Gastrocnemius medialis (tissue), 4 donors: ENCODE measurements around the gene VAC14. TPM values are rescaled to one million over a fixed set of nuclear protein-coding genes. Genes with fewer than 3 reads are reported as not detected.
"Not testable (repeated sequence)": the region's sequence is repeated elsewhere in the genome, so short reads cannot be mapped to it uniquely, and the experiment has no call there.

ENCODE experiments used
- ATAC-seq, 2 donors: fragments of 150-250 bp; one replicate each; pipeline ENCODE4 v1.9.1; 2016
- DNase-seq, 2 donors: peaks; one replicate each; pipeline ENCODE4 v3.0.0-alpha.2; 2019
- H3K27ac ChIP-seq, 4 donors: fragments of 200-600 bp; sonication (generic); 1 replicate in 1 of 4; 2 replicates in 3 of 4; pipeline ENCODE4 v1.5.1; 2016 to 2018; ENCODE audit warnings: mild to moderate bottlenecking in 2 of 4, moderate library complexity in 1 of 4
- H3K27me3 ChIP-seq, 3 donors: fragments of 200-600 bp; sonication (generic) in 2 of 3; 1 replicate in 1 of 3; 2 replicates in 2 of 3; pipeline versions ENCODE4 v1.5.1 to v1.6.0; 2016 to 2019; ENCODE audit warnings: mild to moderate bottlenecking in 1 of 3, moderate library complexity in 1 of 3
- H3K36me3 ChIP-seq, 2 donors: fragments of 200-600 bp; sonication (generic) in 1 of 2; one replicate each; pipeline ENCODE4 v1.5.1; 2017 to 2018
- H3K4me1 ChIP-seq, 2 donors: fragments of 200-600 bp; sonication (generic) in 1 of 2; one replicate each; pipeline ENCODE4 v1.5.1; 2016 to 2017; ENCODE audit warnings: mild to moderate bottlenecking in 2 of 2
- H3K4me3 ChIP-seq, 4 donors: fragments of 200-600 bp; sonication (generic) in 3 of 4; 1 replicate in 1 of 4; 2 replicates in 3 of 4; pipeline ENCODE4 v1.5.1; 2016 to 2019; ENCODE audit warnings: mild to moderate bottlenecking in 2 of 4
- H3K9me3 ChIP-seq, 3 donors: fragments of 200-600 bp; sonication (generic) in 2 of 3; 1 replicate in 1 of 3; 2 replicates in 2 of 3; pipeline ENCODE4 v1.5.1; 2016 to 2019
- CTCF ChIP-seq, 5 experiments: fragments of 450-650 bp in 3 of 5; fragments of 200-600 bp in 2 of 5; sonication (generic) in 2 of 5; IDR thresholded peaks in 4 of 5; conservative IDR thresholded peaks in 1 of 5; 1 replicate in 4 of 5; 2 replicates in 1 of 5; pipeline ENCODE4 v1.5.1; 2016 to 2019; ENCODE audit warnings: antibody characterized with exemption in 5 of 5, mild to moderate bottlenecking in 3 of 5, moderate library complexity in 3 of 5
- POLR2A ChIP-seq, 2 donors: fragments of 450-650 bp; IDR thresholded peaks; one replicate each; pipeline ENCODE4 v1.6.1; 2017; ENCODE audit warnings: antibody characterized with exemption in 2 of 2, mild to moderate bottlenecking in 2 of 2, moderate library complexity in 2 of 2
- in situ Hi-C, 4 donors: fragments of 200-750 bp; cut with MboI; loops; one replicate each; pipeline versions ENCODE4 v1.15.0 to v1.8.0; 2017; ENCODE audit warnings: low sequenced_read_pairs in 4 of 4
- intact Hi-C: fragments of 100-400 bp; cut with DNase I; formaldehyde crosslinking; loops from one replicate; pipeline ENCODE4 v1.15.1; 2023; ENCODE audit warnings: low total_unique reads
- total RNA-seq, 4 donors: library from RNA; depleted of rRNA; stranded (reverse); fragments of >200 nt; gene quantifications; one replicate each; pipeline versions ENCODE4 v1.1.0 to v1.2.3, GENCODE V29; 2016

Gene VAC14
- total RNA-seq, 4 donors from 2014 or later = 19.8 to 30.9 (median 27.0) TPM

- Histone ChIP-seq H3K27ac (peak overlapping the region in 2 of 4 donors; percentile 93 to 94), H3K4me3 (no peak overlapping the region), H3K4me1 (peaks cover 13 to 18% of the 10 kb centered on the region in 2 donors), H3K27me3 (no peaks in the 10 kb centered on the region), H3K36me3 (no peaks in the 10 kb centered on the region), H3K9me3 (no peaks in the 10 kb centered on the region)
- in situ Hi-C loops = loop anchor here in 2 of 4 donors (5.0 to 25.0 kb wide), 2 partner anchors 113 to 283 kb away; no protein-coding TSS in a partner anchor
- intact Hi-C loops = no loop called here
- TF ChIP-seq CTCF (IDR thresholded peaks at IDR 0.05 in 4 of 5, conservative IDR thresholded peaks at IDR 0.05 in 1 of 5) (no peak), POLR2A (IDR thresholded peaks at IDR 0.05) (no peak)
- ATAC-seq = no peak
- no peak for DNase-seq
Measured at GRCh38 chr16:70644763-70645597, 156.0 kb downstream of the VAC14 start.

GRCh38 chr16:70643264-70643663, 157.7 kb downstream of the VAC14 start:
- ATAC-seq, H3K4me3 ChIP-seq, intact Hi-C loops, DNase-seq, H3K27me3 ChIP-seq, H3K9me3 ChIP-seq, H3K36me3 ChIP-seq, H3K27ac ChIP-seq: not testable (repeated sequence)
- H3K4me1 ChIP-seq = peaks cover 13 to 18% of the 10 kb centered on the region in 2 donors
- in situ Hi-C loops = loop anchor here in 1 of 4 donors (25.0 kb wide), 1 partner anchor 281 kb away; no protein-coding TSS in a partner anchor

- intact Hi-C loops = no loop called here
Measured at GRCh38 chr16:70642633-70643032, 158.3 kb downstream of the VAC14 start.

GRCh38 chr16:70638814-70639792, 161.9 kb downstream of the VAC14 start:
- intact Hi-C loops = no loop called here
- Histone ChIP-seq H3K27me3 (no peaks in the 10 kb centered on the region), H3K4me3 (no peak overlapping the region), H3K27ac (peak overlapping the region in 1 of 4 donors; percentile 15), H3K9me3 (no peaks in the 10 kb centered on the region), H3K4me1 (no peaks in the 10 kb centered on the region), H3K36me3 (no peaks in the 10 kb centered on the region)
- ATAC-seq (peak; percentile 62 to 84), DNase-seq (no peak)
- TF ChIP-seq CTCF (IDR thresholded peaks at IDR 0.05 in 4 of 5, conservative IDR thresholded peaks at IDR 0.05 in 1 of 5) (no peak), POLR2A (IDR thresholded peaks at IDR 0.05) (no peak)
- in situ Hi-C loops = loop anchor here in 1 of 4 donors (25.0 kb wide), 1 partner anchor 277 kb away; no protein-coding TSS in a partner anchor

More at GRCh38 chr16:70642633-70643032, 158.3 kb downstream of the VAC14 start:
- no peak for TF ChIP-seq POLR2A (IDR thresholded peaks at IDR 0.05)
- no peak for TF ChIP-seq CTCF (IDR thresholded peaks at IDR 0.05 in 4 of 5, conservative IDR thresholded peaks at IDR 0.05 in 1 of 5)
- no peaks in the 10 kb centered on the region for H3K27me3 ChIP-seq
- H3K4me3 ChIP-seq = no peak overlapping the region
- no peaks in the 10 kb centered on the region for H3K36me3 ChIP-seq
- DNase-seq (no peak), ATAC-seq (no peak)
- in situ Hi-C loops = loop anchor here in 1 of 4 donors (25.0 kb wide), 1 partner anchor 280 kb away; no protein-coding TSS in a partner anchor
- H3K27ac ChIP-seq = no peak overlapping the region
- H3K4me1 ChIP-seq = peaks cover 13 to 18% of the 10 kb centered on the region in 2 donors
- H3K9me3 ChIP-seq = no peaks in the 10 kb centered on the region

Other genes starting within 250 kb of the VAC14 start
- 10 to 100 TPM in 3 of 4 donors, under 1 TPM in 1; 0.71 to 93.0 (median 22.1) TPM for gene IL34, start 154.6 kb downstream of the VAC14 start, total RNA-seq
- 100 to 1,000 TPM in 1 of 4 donors, 10 to 100 TPM in 3; 42.6 to 160 (median 93.9) TPM for gene MTSS2, start 115.1 kb downstream of the VAC14 start, total RNA-seq